Astrocyte of the cerebellum (primary cell): ENCODE data around the gene MAML2.

Experiments
- DNase-seq: peaks from one replicate; pipeline ENCODE4 v3.0.0-alpha.2; 2011; ENCODE audit warnings: low read depth
- H3K4me3 ChIP-seq: 2 replicates; pipeline ENCODE4 v1.5.1; 2011; ENCODE audit warnings: mild to moderate bottlenecking, low read depth, low read length, moderate library complexity
- CTCF ChIP-seq: IDR thresholded peaks from 2 replicates; pipeline ENCODE4 v1.5.1; 2012; ENCODE audit warnings: low read length, low read depth, moderate library complexity, mild to moderate bottlenecking; ENCODE audit errors: missing control alignments
- in situ Hi-C: cut with HindIII; loops from 2 replicates; pipeline ENCODE4 v1.10.0; 2017; ENCODE audit warnings: low sequenced_read_pairs

The MAML2 gene

DNA sequence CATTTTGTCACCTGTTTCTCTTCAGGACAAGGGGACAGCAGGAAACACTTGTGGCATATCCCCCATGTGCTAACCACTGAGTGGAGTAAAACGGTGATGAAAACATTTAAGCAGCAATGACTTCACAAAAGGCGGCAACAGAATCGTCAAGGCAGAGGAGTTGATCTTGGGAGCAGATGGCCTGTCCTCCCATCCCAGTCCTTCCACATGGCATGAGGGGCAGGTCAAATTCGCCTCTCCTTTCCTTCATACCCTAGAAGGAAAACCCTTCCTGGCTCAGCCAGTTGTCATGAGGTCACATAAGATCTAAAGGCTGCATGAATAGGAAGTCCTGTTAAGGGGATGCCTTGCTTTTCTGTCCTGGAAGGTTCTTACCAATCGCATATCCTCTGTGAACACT is 169.1 kb downstream of the MAML2 start:
- in situ Hi-C loops = no loop called here
- TF ChIP-seq CTCF = no peak
- no peak overlapping the region for H3K4me3 ChIP-seq

GRCh38 chr11:96173422-96173821 is 169.6 kb downstream of the MAML2 start:
- in situ Hi-C loops = no loop called here
- TF ChIP-seq CTCF = no peak
- DNase-seq = no peak

More for the DNA sequence above, 169.1 kb downstream of the MAML2 start:
- DNase-seq = no peak

DNA sequence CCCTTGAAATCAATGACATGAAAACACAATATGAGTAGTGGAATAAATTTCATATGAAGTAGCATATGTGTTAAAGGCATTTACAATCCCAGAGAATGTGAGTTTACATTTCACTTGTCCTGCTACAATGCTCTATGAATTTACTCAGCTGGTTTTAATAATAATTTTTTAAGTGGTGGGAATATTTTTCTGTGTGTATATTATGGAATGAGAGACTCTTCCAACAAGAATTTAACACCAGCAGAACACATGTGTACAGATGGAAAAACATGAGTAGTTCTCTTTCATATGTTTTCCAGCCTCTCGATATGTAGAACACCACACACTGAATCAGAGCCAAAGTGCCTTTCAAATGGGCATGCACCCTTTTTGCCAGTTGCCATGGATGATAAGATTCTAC is 170.4 kb downstream of the MAML2 start:
- in situ Hi-C loops = no loop called here
- no peak for TF ChIP-seq CTCF
- DNase-seq = no peak
- H3K4me3 ChIP-seq = no peak overlapping the region

More at GRCh38 chr11:96173422-96173821, 169.6 kb downstream of the MAML2 start:
- H3K4me3 ChIP-seq = no peak overlapping the region

GRCh38 chr11:96169250-96169649 is 173.7 kb downstream of the MAML2 start:
- no peak for DNase-seq
- TF ChIP-seq CTCF = no peak
- in situ Hi-C loops = no loop called here
- H3K4me3 ChIP-seq = no peak overlapping the region

DNA sequence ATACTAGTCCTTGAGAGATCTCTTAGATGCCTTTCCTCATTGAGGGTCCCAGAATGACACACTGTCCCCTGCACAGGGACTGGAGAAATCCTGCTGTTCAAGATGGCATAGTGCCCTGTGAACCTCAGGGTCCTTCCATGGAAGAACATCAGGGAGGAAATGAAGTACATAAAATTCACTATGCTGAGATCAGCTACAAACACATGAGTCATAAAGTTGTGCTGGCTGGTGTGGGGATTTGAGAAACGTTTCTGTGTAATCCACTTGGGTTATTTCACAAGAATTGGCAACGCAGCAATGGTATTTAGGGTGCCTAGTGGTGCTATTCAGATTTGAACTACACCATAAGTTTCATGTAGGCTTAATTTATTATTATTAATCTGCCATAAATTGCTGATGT is 174.4 kb downstream of the MAML2 start:
- no peak overlapping the region for H3K4me3 ChIP-seq
- DNase-seq = peak; percentile 74
- TF ChIP-seq CTCF = no peak
- in situ Hi-C loops = no loop called here

DNA sequence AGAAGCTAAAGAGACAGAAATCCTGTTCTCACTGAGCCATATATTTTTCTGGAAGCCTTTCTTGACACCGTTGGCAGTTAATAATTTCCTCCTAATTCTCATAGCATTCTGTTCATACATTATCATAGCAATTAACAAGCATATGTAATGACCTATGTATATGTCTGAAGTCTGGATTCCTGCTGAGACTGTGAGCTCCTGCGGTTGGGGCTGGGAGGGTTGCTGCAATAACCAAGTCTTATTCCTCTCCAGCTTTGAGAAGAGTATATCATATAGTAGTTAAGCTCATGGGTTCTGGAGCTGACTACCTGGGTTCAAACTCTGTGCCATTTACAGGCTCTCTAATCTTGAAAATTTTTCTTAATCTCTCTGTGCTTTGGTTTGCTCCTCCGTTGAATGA is 175.2 kb downstream of the MAML2 start:
- in situ Hi-C loops = no loop called here
- no peak for DNase-seq
- no peak for TF ChIP-seq CTCF
- H3K4me3 ChIP-seq = no peak overlapping the region
